GOT3 (cell line): ENCODE measurements around the gene TMEM253.

Source experiments
- DNase-seq: peaks from one replicate; lab custom pipeline; 2025; ENCODE audit warnings: mixed read lengths; lab: John Stamatoyannopoulos, UW

Gene TMEM253

DNA sequence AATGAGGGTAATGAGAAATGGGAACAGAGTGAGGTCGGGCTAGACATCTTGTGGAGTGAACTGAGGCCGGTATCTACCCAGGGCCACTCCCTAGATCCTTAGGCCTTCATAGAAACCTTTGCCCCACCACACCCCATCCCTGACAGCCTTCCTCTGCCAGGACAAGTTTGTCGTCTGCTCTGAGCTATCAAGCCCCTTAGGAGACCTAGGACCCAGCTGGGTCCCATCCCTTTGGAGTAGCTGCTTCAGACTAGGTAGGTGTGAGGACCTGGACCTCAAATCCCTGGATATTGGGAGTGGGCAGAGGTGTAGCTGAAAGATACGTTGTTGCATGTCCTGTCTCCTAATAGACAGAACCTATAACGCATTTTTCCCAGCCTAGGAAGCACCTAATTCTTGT lies at the start of gene TMEM253:
Gene TMEM253 (plus strand): TSS at position 136 of the 400 bp plus-strand sequence. CDS start 278 bp downstream, outside the sequence.
- DNase-seq = no peak

DNA sequence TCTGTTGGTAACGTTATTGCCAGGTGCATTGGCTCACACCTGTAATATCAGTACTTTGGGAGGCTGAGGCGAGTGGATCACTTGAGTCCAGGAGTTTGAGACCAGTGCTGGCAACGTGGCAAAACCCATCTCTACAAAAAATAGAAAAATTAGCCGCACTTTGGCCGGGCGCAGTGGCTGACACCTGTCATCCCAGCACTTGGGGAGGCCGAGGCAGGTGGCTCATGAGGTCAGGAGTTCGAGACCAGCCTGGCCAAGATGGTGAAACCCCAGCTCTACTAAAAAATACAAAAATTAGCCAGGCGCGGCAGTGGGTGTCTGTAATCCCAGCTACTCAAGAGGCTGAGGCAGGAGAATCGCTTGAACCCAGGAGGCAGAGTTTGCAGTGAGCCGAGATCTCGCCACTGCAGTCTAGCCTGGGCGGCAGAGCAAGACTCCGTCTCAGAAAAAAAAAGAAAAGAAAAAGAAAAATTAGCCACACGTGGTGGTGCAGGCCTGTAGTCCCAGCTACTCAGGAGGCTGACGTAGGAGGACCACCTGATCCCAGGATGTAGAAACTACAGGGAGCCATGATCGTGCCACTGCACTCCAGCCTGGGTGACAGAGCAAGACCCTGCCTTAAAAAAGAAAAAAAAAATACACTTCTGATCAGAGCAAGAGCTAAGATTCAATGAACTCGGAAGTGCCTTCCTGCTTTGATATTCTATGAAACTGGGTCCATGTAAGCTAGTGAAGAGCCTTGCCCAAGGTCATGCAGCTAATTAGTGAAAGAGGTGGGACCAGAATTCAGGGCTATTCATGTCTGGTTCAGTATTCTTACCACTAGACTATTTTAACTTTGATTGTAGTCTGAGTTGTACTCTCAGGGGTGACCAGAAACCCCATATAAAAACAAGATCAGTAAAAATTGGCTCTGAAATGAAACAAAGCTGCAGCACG lies 47.4 kb upstream of the TMEM253 start:
- no peak for DNase-seq

DNA sequence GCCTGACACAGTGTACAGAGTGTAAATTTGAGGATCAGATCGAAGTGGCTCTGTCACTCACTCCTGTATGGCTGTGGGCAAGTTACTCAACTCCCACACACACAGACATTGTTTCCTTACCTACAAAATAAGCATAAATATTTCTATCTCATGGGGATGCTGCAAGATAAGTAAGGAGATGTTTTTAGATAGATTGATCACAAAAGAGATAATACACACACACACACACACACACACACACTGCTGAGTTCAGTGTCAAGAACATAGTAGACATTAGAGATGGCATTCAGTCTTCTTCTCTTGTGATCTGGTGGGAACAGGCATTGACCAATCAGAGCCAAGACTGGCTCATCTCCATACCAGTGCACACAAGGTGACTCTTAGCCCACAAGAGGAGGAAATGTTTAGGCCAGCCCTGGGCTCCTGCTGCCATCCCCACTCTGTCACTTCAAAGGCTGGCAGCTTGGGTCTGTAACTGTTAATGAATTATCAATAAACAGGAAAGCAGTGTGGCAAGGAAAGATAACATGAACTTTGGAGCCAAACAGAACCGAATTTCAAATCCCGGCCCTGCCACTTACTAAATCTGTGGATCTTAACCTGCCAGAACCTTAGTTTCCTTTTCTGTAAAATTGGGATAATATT lies 46.6 kb upstream of the TMEM253 start:
- DNase-seq = no peak

DNA sequence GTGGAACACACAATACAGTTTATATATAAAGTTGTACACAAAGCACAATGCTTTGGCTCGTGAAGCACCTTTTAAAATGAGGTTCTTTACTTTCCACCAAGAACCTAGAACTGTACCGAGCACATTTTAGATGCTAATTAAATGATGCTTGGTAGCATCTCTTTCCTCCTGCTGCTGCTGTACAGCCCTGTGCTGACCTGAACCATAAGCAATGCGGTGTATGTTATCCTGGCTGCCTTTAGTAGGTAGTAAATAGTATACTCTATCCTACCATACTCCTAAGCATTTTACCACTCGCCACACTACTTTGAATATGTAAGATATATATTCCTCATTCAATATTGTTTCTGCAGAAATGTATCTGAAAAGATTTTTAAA lies 46.1 kb upstream of the TMEM253 start:
- no peak for DNase-seq

DNA sequence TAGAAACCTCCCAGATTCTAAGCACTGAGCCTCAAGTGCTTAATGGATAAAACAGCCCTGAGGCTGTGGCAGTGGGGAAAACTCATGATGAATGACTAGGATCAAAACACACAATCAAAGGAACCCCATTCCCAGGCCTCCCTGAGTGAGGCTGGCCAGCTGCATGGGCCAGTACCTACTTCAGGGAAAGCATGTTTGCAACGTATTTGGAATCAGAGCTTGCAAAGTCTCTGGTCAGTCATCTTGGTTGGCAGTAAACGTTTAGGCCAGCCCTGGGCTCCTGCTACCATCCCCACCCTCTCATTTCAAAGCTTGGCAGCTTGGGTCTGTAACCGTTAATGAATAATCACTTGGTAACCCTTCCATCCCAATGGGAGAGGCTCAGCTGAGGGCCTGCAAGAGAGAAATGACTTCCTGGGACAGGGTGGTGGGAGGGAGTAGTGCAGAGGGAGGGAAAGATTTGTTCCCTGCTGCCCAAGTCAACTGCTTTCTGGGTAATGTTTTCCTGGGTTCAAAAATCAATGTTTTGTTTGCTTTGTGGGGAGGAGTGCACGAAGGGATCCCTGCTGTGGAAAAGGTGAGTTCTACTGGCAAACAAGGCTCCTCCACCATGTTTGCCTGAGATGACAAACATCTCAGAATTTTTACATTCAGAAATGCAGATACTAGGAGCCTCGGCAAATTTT lies 45.3 kb upstream of the TMEM253 start:
- DNase-seq = no peak

DNA sequence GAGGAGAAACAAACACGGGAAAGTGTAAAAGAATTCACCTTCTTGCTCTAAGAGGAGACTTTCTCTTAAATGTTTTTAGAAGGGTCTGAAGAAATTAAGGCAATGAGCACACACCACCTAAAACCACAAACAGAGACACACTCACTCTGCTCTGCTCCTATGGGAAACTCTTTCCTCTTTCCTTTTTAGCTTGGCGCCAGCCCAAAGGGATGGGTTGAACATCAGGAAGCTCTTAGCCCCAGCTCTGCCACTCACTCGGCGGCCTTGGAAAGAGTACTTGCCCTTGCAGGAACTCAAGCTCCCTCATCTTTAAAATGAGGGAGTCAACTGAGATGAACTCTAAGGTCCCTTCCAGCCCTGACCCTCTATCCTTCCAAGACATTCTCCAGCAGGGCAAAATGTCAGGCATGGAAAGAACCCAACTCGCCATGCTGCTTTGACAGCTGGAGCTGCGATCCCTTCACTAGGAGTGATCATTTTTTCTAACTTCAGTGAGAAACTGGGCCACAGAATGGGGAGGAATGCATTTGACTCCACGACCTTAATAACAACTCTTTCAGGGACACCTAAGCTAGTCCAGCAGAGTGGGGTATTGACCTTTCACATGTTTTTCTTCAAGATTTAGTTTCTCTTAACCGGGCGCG lies 44.2 kb upstream of the TMEM253 start:
- DNase-seq = no peak

DNA sequence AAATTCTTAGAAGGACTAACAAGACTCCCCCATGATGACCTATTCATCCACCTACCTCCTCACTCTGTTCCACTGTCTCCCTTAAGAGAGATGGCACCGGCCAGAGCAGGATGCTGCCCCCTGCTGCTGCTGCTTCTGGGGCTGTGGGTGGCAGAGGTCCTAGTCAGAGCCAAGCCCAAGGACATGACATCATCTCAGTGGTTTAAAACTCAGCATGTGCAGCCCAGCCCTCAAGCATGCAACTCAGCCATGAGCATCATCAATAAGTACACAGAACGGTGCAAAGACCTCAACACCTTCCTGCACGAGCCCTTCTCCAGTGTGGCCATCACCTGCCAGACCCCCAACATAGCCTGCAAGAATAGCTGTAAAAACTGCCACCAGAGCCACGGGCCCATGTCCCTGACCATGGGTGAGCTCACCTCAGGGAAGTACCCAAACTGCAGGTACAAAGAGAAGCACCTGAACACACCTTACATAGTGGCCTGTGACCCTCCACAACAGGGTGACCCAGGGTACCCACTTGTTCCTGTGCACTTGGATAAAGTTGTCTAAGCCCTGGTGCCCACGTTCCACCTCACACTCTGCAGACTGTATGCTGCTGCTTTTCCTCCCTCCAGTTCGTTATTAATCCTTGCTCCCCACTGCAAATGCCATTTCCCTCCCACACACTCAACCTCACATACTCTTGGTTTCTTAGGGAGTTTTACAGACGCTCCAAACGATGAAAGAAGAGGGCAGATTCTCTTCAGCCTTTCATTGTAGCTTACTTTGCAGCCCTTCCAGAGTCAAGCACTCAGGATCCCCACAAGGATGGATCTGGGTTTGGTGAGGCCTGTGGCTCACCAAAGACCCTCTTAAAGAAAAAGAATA lies 42.8 kb upstream of the TMEM253 start, which contains the start of gene RNASE8:
Gene RNASE8 (plus strand): TSS at position 20 of the 873 bp plus-strand sequence. CDS start 71 bp downstream, at position 91.
- no peak for DNase-seq

DNA sequence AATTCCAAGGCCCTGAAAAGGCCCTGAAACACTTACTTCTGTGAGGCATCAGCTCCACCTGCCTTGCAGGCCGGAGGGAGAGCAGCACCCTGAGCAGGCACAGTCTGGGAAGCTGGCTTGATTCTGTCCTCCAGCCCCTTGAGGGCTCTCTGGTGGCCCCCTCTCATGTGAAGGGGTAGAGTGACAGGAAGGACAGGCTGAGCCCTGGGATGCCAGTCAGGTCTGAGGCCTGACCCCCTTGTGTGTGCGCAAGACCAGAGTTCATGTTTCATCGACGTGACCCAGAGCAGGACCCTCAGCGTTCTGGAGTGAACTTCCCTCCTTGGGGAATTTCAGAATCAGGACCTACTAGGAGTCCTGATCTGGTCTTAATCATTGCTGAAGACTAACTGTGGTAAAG lies 42.0 kb upstream of the TMEM253 start:
- DNase-seq = no peak

DNA sequence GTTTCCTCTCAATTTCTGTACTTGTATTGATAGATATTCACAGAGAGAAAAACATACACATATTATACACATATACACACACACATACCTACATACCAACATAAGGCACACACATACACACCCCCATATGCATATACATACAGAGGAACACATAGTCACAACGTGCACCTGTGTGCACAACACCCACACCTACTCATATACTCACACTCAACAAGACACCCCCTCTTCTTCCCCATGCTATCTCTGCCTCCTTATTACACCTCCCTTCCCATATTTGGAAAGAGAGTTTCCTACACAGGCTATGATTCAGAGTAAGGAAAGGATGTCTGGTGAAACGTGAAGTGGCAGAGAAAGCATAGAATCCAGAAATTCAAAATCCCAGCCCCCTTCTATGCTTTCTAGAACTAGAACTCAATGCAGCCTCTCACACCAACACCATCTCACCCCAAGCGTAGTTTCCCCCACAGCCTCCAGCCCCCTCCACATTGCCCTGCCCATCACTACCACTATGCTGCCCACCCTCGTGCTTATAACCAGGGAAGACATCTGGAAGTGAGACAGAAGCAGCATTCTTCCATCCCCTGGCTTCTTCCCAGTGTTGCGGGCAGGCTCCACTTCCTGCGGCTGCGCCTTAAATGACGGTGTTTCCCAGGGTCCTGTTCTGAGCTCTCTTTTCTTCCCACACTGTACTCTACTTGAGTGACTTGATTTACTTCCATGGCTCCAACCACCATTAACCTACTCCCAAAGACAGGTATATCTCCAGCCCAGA lies 40.8 kb upstream of the TMEM253 start:
- DNase-seq = no peak

DNA sequence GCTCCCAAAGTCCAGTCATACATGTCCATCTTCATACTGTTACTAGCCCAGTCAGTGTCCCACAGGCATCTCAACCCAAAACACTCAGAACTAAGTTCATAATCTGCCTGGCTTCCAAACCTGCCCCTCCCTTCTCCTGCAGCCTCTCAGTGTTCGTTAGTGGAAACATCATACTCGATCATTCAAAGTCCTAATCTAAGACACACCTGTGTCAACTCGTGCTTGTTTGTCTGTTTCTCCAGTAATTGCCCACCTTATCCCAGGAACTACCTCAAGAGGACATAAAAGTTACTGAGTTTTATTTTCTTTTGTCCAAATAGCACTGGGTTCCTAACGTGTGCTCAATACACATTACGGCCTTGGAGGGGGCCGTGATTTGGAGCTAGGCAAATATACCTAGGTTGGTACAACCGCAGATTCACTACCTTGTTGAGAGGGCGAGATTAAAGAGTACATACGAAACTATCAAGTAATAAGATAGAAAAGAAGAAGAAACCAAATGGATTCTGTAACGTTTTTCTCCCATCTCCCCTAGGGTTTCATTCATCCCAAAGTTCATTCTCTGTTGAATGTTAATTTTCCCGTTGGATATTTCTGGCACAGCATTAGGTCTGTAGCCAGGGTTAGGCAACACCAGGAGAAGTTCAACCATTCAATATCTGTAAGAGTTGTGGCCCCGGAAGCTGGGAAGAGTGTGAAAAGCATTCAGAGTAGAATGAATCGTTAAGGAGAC lies 40.1 kb upstream of the TMEM253 start:
- DNase-seq = no peak

DNA sequence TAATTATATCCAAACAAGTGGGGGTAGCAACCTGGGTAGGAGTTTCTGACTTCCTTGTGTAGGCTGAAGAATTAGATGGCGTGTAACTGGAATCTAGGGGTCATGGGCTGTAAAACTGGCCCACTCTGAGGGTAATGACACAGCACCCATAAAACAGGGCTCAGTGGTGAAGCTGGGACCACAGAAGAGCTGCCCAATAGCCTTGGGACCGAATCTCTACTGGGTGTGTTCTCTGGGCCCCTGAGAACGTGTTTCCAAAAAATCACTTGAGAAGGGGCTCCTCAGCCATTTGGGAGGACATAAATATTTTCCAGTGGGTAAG lies 39.6 kb upstream of the TMEM253 start:
- DNase-seq = no peak

DNA sequence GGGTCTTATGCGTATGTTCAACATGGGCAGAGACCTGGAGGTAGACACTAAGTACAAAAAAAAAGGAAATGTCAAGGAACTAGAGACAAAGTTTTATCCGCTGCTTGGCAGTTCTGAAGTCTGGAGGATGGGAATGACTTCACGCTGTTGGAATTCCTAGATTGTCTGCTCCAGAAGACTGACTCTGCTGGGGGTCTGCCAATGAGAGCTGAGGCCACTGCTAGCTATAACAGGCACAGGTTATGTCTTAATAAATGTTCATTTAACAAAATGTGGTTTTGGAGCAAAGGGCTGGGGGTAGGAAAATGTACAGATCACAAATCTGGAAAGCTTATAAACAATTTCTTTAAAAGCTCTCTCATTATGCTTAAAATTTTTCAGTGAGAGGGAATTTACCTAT lies 37.4 kb upstream of the TMEM253 start:
- no peak for DNase-seq

DNA sequence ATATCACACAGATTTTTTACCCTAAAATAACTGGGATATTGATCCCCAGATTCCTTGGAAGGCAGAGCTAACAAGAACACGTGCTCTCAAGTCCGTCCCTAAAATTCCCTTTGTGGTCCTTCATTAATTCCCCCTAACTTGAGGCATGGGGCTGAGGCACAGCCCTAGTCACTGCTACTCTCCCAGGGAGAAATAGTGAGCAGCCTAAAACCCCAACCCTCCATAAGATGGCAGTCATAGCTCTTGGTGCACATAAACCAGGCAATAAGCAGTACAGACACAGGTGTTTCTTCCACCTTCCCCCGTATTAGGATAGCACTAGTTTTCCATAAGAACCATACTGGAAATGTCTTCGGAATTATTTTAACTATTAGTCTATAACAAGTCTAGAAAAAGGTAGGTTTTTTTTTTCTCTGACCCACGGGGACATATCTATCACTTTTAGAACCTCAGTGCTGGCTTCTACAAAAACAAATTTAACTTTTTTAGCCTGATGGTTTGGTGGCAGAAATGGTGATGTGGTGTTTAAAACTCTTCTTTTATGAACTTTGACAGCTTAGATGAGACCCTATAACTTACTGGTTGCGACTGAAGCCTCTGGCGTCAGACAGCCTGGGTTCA lies 33.9 kb upstream of the TMEM253 start:
- no peak for DNase-seq

DNA sequence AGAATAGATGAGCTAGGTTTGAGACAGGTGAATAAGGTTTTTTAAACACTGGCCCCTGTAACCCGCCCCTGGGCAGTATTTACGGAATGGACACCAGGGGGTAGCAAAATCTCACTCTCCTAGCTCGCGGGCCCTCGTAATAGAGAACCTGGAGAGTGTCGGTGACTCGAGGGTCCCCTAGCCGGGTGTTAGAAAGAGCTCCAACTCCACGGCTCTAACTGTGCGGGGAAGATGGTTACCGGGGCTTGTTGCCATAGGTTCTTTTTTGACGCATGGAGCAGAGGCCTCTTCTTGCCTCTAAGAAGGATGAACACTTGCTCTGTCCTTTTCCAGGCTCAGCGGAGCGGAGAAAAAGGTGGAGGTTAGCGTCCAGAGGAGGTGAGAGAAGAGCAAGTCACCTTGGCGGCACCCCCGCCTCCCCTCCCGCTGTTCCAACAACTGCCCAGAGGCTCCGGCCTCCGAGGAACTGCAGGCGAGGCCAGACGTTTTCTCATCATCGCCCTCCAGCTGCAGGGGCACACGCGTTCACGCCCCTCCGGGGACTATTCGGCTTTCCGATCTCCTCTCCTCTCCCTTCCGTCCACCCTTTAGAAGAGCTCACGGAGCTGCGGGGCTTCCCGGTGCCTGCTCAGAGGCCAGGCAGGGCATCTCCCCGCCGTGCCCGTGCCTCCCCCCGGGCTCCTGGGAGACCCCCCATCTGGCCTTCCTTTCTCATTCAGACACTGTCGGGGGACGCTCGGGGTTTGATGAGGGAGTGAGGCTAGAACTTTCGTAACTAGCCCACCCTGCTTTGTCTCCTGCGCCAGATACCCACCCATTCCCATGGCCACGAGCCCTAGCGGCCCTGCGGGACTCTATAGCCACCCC lies 32.1 kb upstream of the TMEM253 start:
- DNase-seq = no peak

DNA sequence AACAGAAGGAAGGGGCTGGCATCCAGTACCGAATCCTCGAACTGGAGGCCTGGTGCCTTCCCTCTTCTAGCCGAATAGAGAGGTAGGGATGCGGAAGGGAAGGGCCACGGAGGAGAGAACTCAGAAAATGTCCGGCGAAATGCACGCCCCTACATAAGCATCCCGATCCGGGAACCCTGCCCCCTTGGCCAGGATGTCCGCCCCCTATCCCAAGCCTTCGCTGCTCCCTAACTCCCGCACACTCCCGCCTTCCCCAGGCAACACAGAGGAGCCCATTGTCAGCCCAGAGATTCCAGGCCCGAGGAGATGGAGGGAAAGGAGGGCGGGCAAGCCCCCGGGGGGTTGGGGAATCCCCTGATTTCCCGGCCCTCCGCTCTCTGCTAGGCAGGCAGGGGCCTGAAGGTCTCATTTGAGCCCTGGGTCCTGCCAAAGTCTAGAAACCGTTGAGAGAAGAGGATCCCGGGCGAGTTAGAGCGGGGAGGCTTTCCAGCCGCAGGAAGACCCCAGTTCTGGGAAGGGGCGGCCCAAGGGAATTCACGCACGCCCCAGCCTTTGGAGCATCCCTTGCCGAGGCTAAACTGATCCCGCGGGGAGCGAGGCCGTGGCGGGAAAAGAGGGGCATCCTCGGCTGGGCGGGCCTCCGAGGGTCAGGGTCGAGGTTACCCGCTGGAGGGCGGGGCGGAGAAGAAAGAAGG lies 31.3 kb upstream of the TMEM253 start:
- DNase-seq = no peak

DNA sequence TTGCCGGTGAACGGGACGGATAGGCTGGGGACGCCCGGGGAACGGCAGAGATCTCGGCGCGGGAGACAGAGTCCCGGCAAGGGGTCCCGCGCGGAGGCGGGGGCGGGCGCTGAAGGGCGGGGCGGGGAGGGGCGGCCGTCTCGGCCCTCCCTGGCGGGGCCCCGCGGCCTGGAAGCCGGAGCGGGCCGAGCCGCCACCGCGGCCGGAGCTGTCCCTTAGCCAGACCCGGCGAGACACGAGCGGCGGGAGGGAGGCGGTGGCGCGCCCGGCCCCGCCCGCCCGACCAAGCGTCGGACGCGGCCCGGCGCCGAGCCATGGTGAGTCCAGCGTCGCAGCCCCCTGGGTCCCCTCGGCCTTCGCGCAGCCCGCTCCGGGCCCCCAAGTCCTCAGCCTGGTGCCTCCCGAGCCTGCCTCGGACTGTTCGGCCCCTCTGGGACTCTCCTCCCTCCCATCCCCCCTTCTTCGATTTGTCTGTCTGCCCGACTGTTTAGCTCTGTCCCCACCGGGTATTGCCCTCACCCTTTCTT lies 30.7 kb upstream of the TMEM253 start, which contains the start of gene ARHGEF40:
Gene ARHGEF40 (plus strand): TSS at position 222 of the 527 bp plus-strand sequence. CDS start 93 bp downstream, at position 315.
- no peak for DNase-seq

DNA sequence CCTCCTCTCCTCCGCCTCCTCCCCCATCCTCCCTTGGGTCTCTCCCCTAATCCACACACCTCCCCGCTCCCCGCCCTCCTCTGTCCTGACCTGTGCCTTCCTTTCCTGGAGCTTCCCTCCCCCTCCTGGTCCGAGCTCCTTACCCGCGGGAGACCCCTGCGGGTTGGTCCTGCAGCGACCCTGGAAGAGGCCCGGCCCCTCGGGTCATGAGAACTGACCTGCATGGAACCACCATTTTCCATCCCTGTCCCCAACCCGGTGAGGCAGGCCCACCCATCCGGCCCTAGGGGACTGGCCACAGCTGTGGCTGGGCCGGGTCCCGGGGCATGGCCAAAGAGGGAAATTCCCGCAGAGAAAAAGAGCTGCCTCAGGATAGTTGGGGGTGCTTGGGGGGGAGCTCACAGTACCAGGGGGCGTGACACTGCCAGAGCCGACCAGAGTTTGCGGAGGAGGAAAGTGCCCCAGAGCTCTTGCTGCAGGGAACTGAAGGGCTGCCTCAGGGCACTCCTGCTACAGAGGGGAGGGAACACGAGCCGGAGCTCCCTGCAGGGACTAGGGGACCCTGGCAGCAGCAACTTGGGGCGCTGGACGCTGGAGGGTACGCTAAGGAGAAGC lies 30.1 kb upstream of the TMEM253 start:
- DNase-seq = no peak
